GM12891 (cell line): Measurements from ENCODE around the gene UBE2I.
"Not testable (repeated sequence)": the region's sequence is repeated elsewhere in the genome, so short reads cannot be mapped to it uniquely, and the experiment has no call there.

Experiments
- PAX5 ChIP-seq: IDR thresholded peaks from 2 replicates; pipeline ENCODE4 v1.6.1; 2011; ENCODE audit warnings: low read length, moderate library complexity, mild to moderate bottlenecking; ENCODE audit not compliant: insufficient read depth, severe bottlenecking
- POLR2A ChIP-seq: IDR thresholded peaks from 2 replicates; pipeline ENCODE4 v1.6.1; 2011; ENCODE audit warnings: low read depth, low read length, control low read depth
- POLR2AphosphoS5 ChIP-seq: IDR thresholded peaks from 2 replicates; pipeline ENCODE4 v1.6.1; 2011; ENCODE audit warnings: low read depth, low read length, control low read depth
- TAF1 ChIP-seq: IDR thresholded peaks from 2 replicates; pipeline ENCODE4 v1.6.1; 2011; ENCODE audit warnings: low read depth, low read length, control low read depth

GRCh38 chr16:1269418-1269817 lies 40.0 kb upstream of the UBE2I start:
- not testable (repeated sequence) for TF ChIP-seq POLR2A, POLR2AphosphoS5, PAX5, TAF1
